ENCODE data around the gene ECI2. TPM values are rescaled to one million over a fixed set of nuclear protein-coding genes. Genes with fewer than 3 reads are reported as not detected.

The ECI2 gene
- total and polyA plus RNA-seq, 3 donors from 2014 or later, result 52.3 to 57.2 (median 53.3) TPM

- intact Hi-C loops (cut with DNase I; ENCODE audit: low total_unique reads), result no loop called here
- Histone ChIP-seq H3K9me3 (no peaks in the 10 kb centered on the region), H3K4me1 (no peaks in the 10 kb centered on the region), H3K36me3 (ENCODE audit: low read depth, missing control alignments) (no peaks in the 10 kb centered on the region), H3K27ac (no peak overlapping the region), H3K4me3 (no peak overlapping the region), H3K27me3 (no peaks in the 10 kb centered on the region)
- 61 to 64% methylated on average over 4 of the region's 4 CpGs for WGBS, 2 donors
- DNase-seq, result no peak
- no peak for TF ChIP-seq POLR2A (IDR thresholded peaks at IDR 0.05)
- TF ChIP-seq, protein P1, sequence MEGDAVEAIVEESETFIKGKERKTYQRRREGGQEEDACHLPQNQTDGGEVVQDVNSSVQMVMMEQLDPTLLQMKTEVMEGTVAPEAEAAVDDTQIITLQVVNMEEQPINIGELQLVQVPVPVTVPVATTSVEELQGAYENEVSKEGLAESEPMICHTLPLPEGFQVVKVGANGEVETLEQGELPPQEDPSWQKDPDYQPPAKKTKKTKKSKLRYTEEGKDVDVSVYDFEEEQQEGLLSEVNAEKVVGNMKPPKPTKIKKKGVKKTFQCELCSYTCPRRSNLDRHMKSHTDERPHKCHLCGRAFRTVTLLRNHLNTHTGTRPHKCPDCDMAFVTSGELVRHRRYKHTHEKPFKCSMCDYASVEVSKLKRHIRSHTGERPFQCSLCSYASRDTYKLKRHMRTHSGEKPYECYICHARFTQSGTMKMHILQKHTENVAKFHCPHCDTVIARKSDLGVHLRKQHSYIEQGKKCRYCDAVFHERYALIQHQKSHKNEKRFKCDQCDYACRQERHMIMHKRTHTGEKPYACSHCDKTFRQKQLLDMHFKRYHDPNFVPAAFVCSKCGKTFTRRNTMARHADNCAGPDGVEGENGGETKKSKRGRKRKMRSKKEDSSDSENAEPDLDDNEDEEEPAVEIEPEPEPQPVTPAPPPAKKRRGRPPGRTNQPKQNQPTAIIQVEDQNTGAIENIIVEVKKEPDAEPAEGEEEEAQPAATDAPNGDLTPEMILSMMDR (IDR thresholded peaks at IDR 0.05), result no peak
Measured at GRCh38 chr6:4071330-4071729, 64.0 kb downstream of the ECI2 start.

DNA sequence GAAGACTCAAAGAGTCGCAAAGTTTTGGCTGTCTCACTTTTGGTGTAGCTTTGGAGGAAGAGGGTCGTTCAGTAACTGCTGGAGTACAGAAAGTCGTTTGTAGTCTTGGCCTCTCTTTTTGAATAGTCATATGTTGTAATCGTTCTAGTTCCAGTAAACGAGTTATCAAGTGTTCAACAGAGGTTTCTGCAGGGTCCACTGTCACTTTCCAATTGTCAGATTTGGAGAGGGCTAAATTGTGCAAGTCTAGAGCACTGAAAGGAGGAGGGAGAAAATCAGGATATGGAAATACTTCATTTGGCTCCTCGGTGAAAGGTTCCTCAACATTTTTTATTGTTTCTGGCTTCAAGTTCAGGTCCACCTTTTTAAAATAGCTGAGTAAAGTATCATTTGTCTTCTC is 66.2 kb downstream of the ECI2 start:
- Histone ChIP-seq H3K27ac (no peak overlapping the region), H3K27me3 (no peaks in the 10 kb centered on the region), H3K9me3 (no peaks in the 10 kb centered on the region), H3K4me1 (no peaks in the 10 kb centered on the region), H3K36me3 (ENCODE audit: low read depth, missing control alignments) (no peaks in the 10 kb centered on the region), H3K4me3 (no peak overlapping the region)
- WGBS, 2 donors, result 72 to 79% methylated on average over 6 of the region's 6 CpGs
- no peak for DNase-seq
- intact Hi-C loops (cut with DNase I; ENCODE audit: low total_unique reads), result no loop called here
- TF ChIP-seq, protein P1 (IDR thresholded peaks at IDR 0.05), result no peak
- TF ChIP-seq POLR2A (IDR thresholded peaks at IDR 0.05), result no peak

GRCh38 chr6:4067673-4068072 is 67.7 kb downstream of the ECI2 start:
- no peaks in the 10 kb centered on the region for H3K27me3 ChIP-seq
- TF ChIP-seq, protein P1 (IDR thresholded peaks at IDR 0.05), result no peak
- TF ChIP-seq POLR2A (IDR thresholded peaks at IDR 0.05), result no peak
- H3K27ac ChIP-seq, result no peak overlapping the region
- DNase-seq, result no peak
- H3K9me3 ChIP-seq, result no peaks in the 10 kb centered on the region
- no peak overlapping the region for H3K4me3 ChIP-seq
- H3K4me1 ChIP-seq, result no peaks in the 10 kb centered on the region
- intact Hi-C loops (cut with DNase I; ENCODE audit: low total_unique reads), result no loop called here
- H3K36me3 ChIP-seq (ENCODE audit: low read depth, missing control alignments), result no peaks in the 10 kb centered on the region
- WGBS, 2 donors, result 82 to 93% methylated on average over 1 of the region's 1 CpG

DNA sequence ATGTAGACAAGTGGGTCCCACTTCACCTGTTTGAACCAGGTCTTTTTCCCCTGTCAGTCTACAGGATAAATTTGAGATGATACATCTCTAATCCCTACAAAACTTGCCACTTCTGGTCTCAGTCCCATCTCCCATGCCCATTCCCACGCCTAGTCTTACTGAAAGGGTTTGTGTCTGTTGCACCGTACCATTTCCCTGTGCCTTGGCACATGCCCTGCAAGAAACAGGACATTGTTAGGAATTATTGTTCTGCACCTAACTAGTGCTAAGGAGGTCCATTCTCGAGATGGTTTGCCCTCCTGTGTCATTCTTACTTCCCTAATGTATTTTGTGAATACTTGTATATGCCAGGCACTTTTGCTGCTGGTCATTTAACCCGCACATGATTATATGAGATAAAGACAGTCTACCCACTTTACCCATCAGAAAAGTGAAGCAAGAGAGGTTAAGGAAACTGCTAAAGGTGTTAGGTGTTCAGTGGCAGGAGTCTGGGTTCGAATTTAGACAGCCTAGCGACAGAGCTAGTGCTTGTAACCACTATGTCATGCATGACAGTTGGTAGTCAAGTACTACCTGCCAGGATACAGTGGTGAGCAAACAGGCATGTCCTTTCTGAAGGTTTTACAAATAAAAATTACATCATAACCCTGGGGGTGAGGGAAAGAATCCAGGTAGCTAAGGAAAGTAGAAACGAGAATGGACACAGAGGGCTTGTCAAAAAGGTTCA is 69.2 kb downstream of the ECI2 start:
- intact Hi-C loops (cut with DNase I; ENCODE audit: low total_unique reads), result no loop called here
- Histone ChIP-seq H3K36me3 (ENCODE audit: low read depth, missing control alignments) (no peaks in the 10 kb centered on the region), H3K4me3 (no peak overlapping the region), H3K9me3 (no peaks in the 10 kb centered on the region), H3K4me1 (no peaks in the 10 kb centered on the region), H3K27ac (no peak overlapping the region), H3K27me3 (no peaks in the 10 kb centered on the region)
- DNase-seq, result no peak
- WGBS, 2 donors, result 83% methylated on average over 7 of the region's 7 CpGs
- TF ChIP-seq, protein P1 (IDR thresholded peaks at IDR 0.05), result no peak
- no peak for TF ChIP-seq POLR2A (IDR thresholded peaks at IDR 0.05)

Other genes with a start within 250 kb of the ECI2 start
- gene FAM217A, start 56.4 kb downstream of the ECI2 start, total RNA-seq, result 10 to 100 TPM; 13.0 to 30.6 TPM
- 35.3 TPM for gene FAM217A, start 56.4 kb downstream of the ECI2 start, polyA plus RNA-seq (ENCODE audit: insufficient read depth, low read depth, low replicate concordance)